ENCODE measurements around the gene IMMT. TPM values are rescaled to one million over a fixed set of nuclear protein-coding genes. Genes with fewer than 3 reads are reported as not detected.

IMMT gene
- total RNA-seq, 6 donors from 2014 or later: 36.7 to 65.4 (median 54.8) TPM

- H3K4me1 ChIP-seq: no peaks in the 10 kb centered on the region
- no peaks in the 10 kb centered on the region for H3K9me3 ChIP-seq
- H3K27me3 ChIP-seq: no peaks in the 10 kb centered on the region
- no peak overlapping the region for H3K4me3 ChIP-seq
- no peak for TF ChIP-seq CTCF (IDR thresholded peaks at IDR 0.05)
- no peak for TF ChIP-seq POLR2A (IDR thresholded peaks at IDR 0.05)
- no peak for TF ChIP-seq EP300 (IDR thresholded peaks at IDR 0.05)
- no peak for TF ChIP-seq POLR2AphosphoS5 (IDR thresholded peaks at IDR 0.05)
- ATAC-seq (ENCODE audit: low FRiP score in 2 of 2): no peak
- H3K36me3 ChIP-seq: no peaks in the 10 kb centered on the region
- DNase-seq: no peak
- 94 to 95% methylated on average over 14 of the region's 14 CpGs for WGBS, 2 donors
- H3K27ac ChIP-seq: no peak overlapping the region
Observed at GRCh38 chr2:86240251-86240650, 45.0 kb upstream of the IMMT start.

- Histone ChIP-seq H3K27me3 (no peaks in the 10 kb centered on the region), H3K27ac (no peak overlapping the region), H3K9me3 (no peaks in the 10 kb centered on the region), H3K36me3 (no peaks in the 10 kb centered on the region), H3K4me3 (no peak overlapping the region), H3K4me1 (no peaks in the 10 kb centered on the region)
- WGBS, 2 donors: 91 to 93% methylated on average over 8 of the region's 8 CpGs
- TF ChIP-seq CTCF (IDR thresholded peaks at IDR 0.05) (no peak), EP300 (IDR thresholded peaks at IDR 0.05) (no peak), POLR2A (IDR thresholded peaks at IDR 0.05) (no peak), POLR2AphosphoS5 (IDR thresholded peaks at IDR 0.05) (no peak)
- ATAC-seq (ENCODE audit: low FRiP score in 2 of 2) (no peak), DNase-seq (no peak)
Observed at GRCh38 chr2:86239745-86240144, 44.5 kb upstream of the IMMT start.

- H3K27ac ChIP-seq: no peak overlapping the region
- no peak overlapping the region for H3K4me3 ChIP-seq
- ATAC-seq (ENCODE audit: low FRiP score in 2 of 2): no peak
- DNase-seq: no peak
- H3K4me1 ChIP-seq: no peaks in the 10 kb centered on the region
- no peaks in the 10 kb centered on the region for H3K36me3 ChIP-seq
- H3K27me3 ChIP-seq: no peaks in the 10 kb centered on the region
- H3K9me3 ChIP-seq: no peaks in the 10 kb centered on the region
- no peak for TF ChIP-seq POLR2A (IDR thresholded peaks at IDR 0.05)
- no peak for TF ChIP-seq CTCF (IDR thresholded peaks at IDR 0.05)
- TF ChIP-seq POLR2AphosphoS5 (IDR thresholded peaks at IDR 0.05): no peak
- TF ChIP-seq EP300 (IDR thresholded peaks at IDR 0.05): no peak
- 53 to 62% methylated on average over 4 of the region's 4 CpGs for WGBS, 2 donors
Observed at GRCh38 chr2:86239326-86239725, 44.1 kb upstream of the IMMT start.

GRCh38 chr2:86238354-86238753 lies 43.1 kb upstream of the IMMT start:
- H3K4me3 ChIP-seq: no peak overlapping the region
- H3K9me3 ChIP-seq: no peaks in the 10 kb centered on the region
- H3K36me3 ChIP-seq: no peaks in the 10 kb centered on the region
- no peaks in the 10 kb centered on the region for H3K27me3 ChIP-seq
- TF ChIP-seq EP300 (IDR thresholded peaks at IDR 0.05) (no peak), POLR2AphosphoS5 (IDR thresholded peaks at IDR 0.05) (no peak), POLR2A (IDR thresholded peaks at IDR 0.05) (no peak), CTCF (IDR thresholded peaks at IDR 0.05) (no peak)
- DNase-seq: no peak
- no peak for ATAC-seq (ENCODE audit: low FRiP score in 2 of 2)
- WGBS, 2 donors: 74 to 80% methylated on average over 5 of the region's 5 CpGs
- no peaks in the 10 kb centered on the region for H3K4me1 ChIP-seq
- H3K27ac ChIP-seq: no peak overlapping the region

GRCh38 chr2:86237172-86237571 lies 41.9 kb upstream of the IMMT start:
- H3K4me3 ChIP-seq: no peak overlapping the region
- 73 to 76% methylated on average over 5 of the region's 5 CpGs for WGBS, 2 donors
- H3K4me1 ChIP-seq: no peaks in the 10 kb centered on the region
- no peaks in the 10 kb centered on the region for H3K9me3 ChIP-seq
- no peak for DNase-seq
- H3K27me3 ChIP-seq: no peaks in the 10 kb centered on the region
- ATAC-seq (ENCODE audit: low FRiP score in 2 of 2): no peak
- no peak overlapping the region for H3K27ac ChIP-seq
- no peaks in the 10 kb centered on the region for H3K36me3 ChIP-seq
- TF ChIP-seq CTCF (IDR thresholded peaks at IDR 0.05): no peak
- no peak for TF ChIP-seq POLR2A (IDR thresholded peaks at IDR 0.05)
- no peak for TF ChIP-seq EP300 (IDR thresholded peaks at IDR 0.05)
- no peak for TF ChIP-seq POLR2AphosphoS5 (IDR thresholded peaks at IDR 0.05)

Data from upper lobe of left lung (tissue), 6 donors.